Measurements from ENCODE around the gene WDR49. TPM values are rescaled to one million over a fixed set of nuclear protein-coding genes. Genes with fewer than 3 reads are reported as not detected.

WDR49 gene
- total RNA-seq, 1 donor from 2014 or later: 1.2 TPM

GRCh38 chr3:167669699-167670098 lies 16.0 kb upstream of the WDR49 start:
- TF ChIP-seq, protein P1, sequence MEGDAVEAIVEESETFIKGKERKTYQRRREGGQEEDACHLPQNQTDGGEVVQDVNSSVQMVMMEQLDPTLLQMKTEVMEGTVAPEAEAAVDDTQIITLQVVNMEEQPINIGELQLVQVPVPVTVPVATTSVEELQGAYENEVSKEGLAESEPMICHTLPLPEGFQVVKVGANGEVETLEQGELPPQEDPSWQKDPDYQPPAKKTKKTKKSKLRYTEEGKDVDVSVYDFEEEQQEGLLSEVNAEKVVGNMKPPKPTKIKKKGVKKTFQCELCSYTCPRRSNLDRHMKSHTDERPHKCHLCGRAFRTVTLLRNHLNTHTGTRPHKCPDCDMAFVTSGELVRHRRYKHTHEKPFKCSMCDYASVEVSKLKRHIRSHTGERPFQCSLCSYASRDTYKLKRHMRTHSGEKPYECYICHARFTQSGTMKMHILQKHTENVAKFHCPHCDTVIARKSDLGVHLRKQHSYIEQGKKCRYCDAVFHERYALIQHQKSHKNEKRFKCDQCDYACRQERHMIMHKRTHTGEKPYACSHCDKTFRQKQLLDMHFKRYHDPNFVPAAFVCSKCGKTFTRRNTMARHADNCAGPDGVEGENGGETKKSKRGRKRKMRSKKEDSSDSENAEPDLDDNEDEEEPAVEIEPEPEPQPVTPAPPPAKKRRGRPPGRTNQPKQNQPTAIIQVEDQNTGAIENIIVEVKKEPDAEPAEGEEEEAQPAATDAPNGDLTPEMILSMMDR (conservative IDR thresholded peaks at IDR 0.05): no peak
- no peaks in the 10 kb centered on the region for H3K27me3 Mint-ChIP-seq
- no peak overlapping the region for H3K4me3 Mint-ChIP-seq
- H3K27ac Mint-ChIP-seq: no peak overlapping the region
- DNase-seq (ENCODE audit: extremely low spot score, unreplicated experiment): no peak
- peaks cover 12% of the 10 kb centered on the region for H3K36me3 Mint-ChIP-seq
- no peaks in the 10 kb centered on the region for H3K4me1 Mint-ChIP-seq (ENCODE audit: unreplicated experiment)
- H3K9me3 Mint-ChIP-seq: peaks cover 3% of the 10 kb centered on the region

DNA sequence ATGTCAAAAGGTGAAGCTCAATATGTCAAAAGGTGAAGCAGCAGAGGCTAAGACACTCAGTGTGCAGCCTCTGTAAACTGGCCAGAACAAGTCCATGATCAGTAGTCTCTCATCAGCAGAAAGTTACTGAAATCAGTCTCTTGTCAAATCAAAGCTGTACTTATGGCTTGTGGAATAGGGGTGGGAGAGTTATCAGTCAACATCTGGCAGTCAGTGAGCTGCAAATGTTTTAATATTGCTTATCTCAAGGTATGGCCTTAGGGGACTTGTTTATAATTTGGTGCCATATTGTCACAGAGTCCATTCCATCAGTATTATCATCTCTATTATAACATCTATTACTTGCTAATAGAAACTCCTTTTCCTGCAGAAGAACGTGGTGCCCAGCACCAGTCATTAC lies 14.9 kb upstream of the WDR49 start:
- no peak overlapping the region for H3K4me3 Mint-ChIP-seq
- H3K4me1 Mint-ChIP-seq (ENCODE audit: unreplicated experiment): no peaks in the 10 kb centered on the region
- no peak for DNase-seq (ENCODE audit: extremely low spot score, unreplicated experiment)
- peaks cover 3% of the 10 kb centered on the region for H3K36me3 Mint-ChIP-seq
- no peak overlapping the region for H3K27ac Mint-ChIP-seq
- peaks cover 3% of the 10 kb centered on the region for H3K9me3 Mint-ChIP-seq
- TF ChIP-seq, protein P1 (conservative IDR thresholded peaks at IDR 0.05): no peak
- no peaks in the 10 kb centered on the region for H3K27me3 Mint-ChIP-seq

DNA sequence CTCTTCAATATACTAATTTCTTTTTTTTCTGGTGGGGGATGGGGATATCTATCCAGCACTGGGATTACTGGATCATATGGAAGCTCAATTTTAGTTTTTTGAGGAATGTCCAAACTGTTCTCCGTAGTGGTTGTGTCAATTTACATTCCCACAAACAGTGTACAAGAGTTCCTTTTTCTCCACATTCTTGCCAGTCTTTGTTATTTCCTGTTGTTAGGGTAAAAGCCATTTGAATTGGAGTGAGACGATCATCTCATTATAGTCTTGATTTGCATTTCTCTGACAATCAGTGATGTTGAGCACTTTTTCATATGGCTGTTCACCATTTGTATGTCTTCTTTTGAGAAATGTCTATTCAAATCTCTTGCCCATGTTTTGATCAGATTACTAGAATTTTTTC lies 12.8 kb upstream of the WDR49 start:
- no peaks in the 10 kb centered on the region for H3K4me1 Mint-ChIP-seq (ENCODE audit: unreplicated experiment)
- no peaks in the 10 kb centered on the region for H3K36me3 Mint-ChIP-seq
- DNase-seq (ENCODE audit: extremely low spot score, unreplicated experiment): no peak
- peaks cover 3% of the 10 kb centered on the region for H3K9me3 Mint-ChIP-seq
- no peak overlapping the region for H3K27ac Mint-ChIP-seq
- TF ChIP-seq, protein P1 (conservative IDR thresholded peaks at IDR 0.05): no peak
- no peaks in the 10 kb centered on the region for H3K27me3 Mint-ChIP-seq
- no peak overlapping the region for H3K4me3 Mint-ChIP-seq

- Mint-ChIP-seq H3K4me1 (ENCODE audit: unreplicated experiment) (peaks cover under 1% of the 10 kb centered on the region), H3K36me3 (no peaks in the 10 kb centered on the region), H3K4me3 (no peak overlapping the region), H3K9me3 (peaks cover 3% of the 10 kb centered on the region), H3K27ac (no peak overlapping the region), H3K27me3 (no peaks in the 10 kb centered on the region)
- TF ChIP-seq, protein P1 (conservative IDR thresholded peaks at IDR 0.05): no peak
- DNase-seq (ENCODE audit: extremely low spot score, unreplicated experiment): no peak
Measured at GRCh38 chr3:167662919-167663400, 9.2 kb upstream of the WDR49 start.

- H3K9me3 Mint-ChIP-seq: no peaks in the 10 kb centered on the region
- TF ChIP-seq, protein P1 (conservative IDR thresholded peaks at IDR 0.05): no peak
- peaks cover 6% of the 10 kb centered on the region for H3K4me1 Mint-ChIP-seq (ENCODE audit: unreplicated experiment)
- DNase-seq (ENCODE audit: extremely low spot score, unreplicated experiment): no peak
- no peaks in the 10 kb centered on the region for H3K36me3 Mint-ChIP-seq
- H3K4me3 Mint-ChIP-seq: no peak overlapping the region
- no peaks in the 10 kb centered on the region for H3K27me3 Mint-ChIP-seq
- no peak overlapping the region for H3K27ac Mint-ChIP-seq
Measured at GRCh38 chr3:167657684-167658225, 4.0 kb upstream of the WDR49 start.

DNA sequence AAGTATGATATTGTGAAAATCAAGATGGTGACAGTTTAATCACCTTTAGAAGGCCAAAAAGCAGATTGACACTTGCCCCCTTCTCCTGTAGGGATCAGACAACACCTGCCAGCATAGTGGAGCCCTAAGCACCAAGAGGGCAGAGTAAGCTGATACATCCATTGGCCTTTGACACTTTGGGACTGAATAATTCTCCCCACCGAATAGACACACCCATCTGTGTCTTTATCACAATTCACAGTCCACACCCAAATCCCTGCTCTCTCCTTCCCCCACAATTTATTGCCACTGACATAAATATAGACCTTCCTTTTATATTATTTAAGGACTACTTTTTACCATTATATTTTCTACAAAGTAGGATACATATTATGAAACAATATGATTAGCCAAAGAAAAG lies 3.1 kb upstream of the WDR49 start:
- no peaks in the 10 kb centered on the region for H3K36me3 Mint-ChIP-seq

More for the DNA sequence above, 3.1 kb upstream of the WDR49 start:
- DNase-seq (ENCODE audit: extremely low spot score, unreplicated experiment): no peak
- Mint-ChIP-seq H3K9me3 (no peaks in the 10 kb centered on the region), H3K27me3 (no peaks in the 10 kb centered on the region), H3K27ac (no peak overlapping the region), H3K4me3 (no peak overlapping the region), H3K4me1 (ENCODE audit: unreplicated experiment) (peaks cover 6% of the 10 kb centered on the region)
- TF ChIP-seq, protein P1 (conservative IDR thresholded peaks at IDR 0.05): no peak
